A673 (cell line): ENCODE results near the gene SRSF8. TPM values are rescaled to one million over a fixed set of nuclear protein-coding genes. Genes with fewer than 3 reads are reported as not detected.

Source experiments
- BruUV-seq: library from RNA; stranded (reverse); fragments of 400-500 nt; replicated peaks from 2 replicates; lab custom pipeline; 2021; lab: Mats Ljungman, UMichigan
- CTCF ChIA-PET: fragments of 300-600 bp; sonication (Branson Sonifier 250); formaldehyde crosslinking; loops from one replicate; lab custom pipeline; 2022; ENCODE audit warnings: antibody characterized with exemption; lab: Charles Lee
- POLR2A ChIA-PET: fragments of 300-600 bp; sonication (Branson Sonifier 250); formaldehyde crosslinking; loops from one replicate; lab custom pipeline; 2022; ENCODE audit warnings: antibody characterized with exemption; ENCODE audit not compliant: low non-redundant PET; lab: Charles Lee
- DNase-seq: peaks from one replicate; pipeline ENCODE4 v3.0.0-alpha.2; 2015; ENCODE audit warnings: low spot score
- H3K27ac ChIP-seq: fragments of 200-600 bp; sonication (generic); 2 replicates; pipeline ENCODE4 v1.5.1; 2016; ENCODE audit warnings: mixed run types, low read depth, mild to moderate bottlenecking, mixed read lengths, antibody characterized with exemption, low read length; ENCODE audit not compliant: poor library complexity, severe bottlenecking
- H3K27me3 ChIP-seq: fragments of 200-600 bp; sonication (generic); replicated peaks from 2 replicates; pipeline ENCODE4 v1.6.1; 2017; ENCODE audit warnings: mixed run types, low read depth, mild to moderate bottlenecking, mixed read lengths, antibody characterized with exemption, low read length; ENCODE audit not compliant: insufficient read depth, poor library complexity
- H3K36me3 ChIP-seq: fragments of 200-600 bp; sonication (generic); 2 replicates; pipeline ENCODE4 v1.6.1; 2016; ENCODE audit warnings: mixed run types, mild to moderate bottlenecking, mixed read lengths, antibody characterized with exemption, low read length; ENCODE audit not compliant: insufficient read depth, poor library complexity, severe bottlenecking
- H3K4me1 ChIP-seq: fragments of 200-600 bp; sonication (generic); 2 replicates; pipeline ENCODE4 v1.6.1; 2017; ENCODE audit warnings: mixed run types, mild to moderate bottlenecking, mixed read lengths, antibody characterized with exemption, low read length; ENCODE audit not compliant: insufficient read depth, poor library complexity, severe bottlenecking
- H3K4me3 ChIP-seq: fragments of 200-600 bp; sonication (generic); 2 replicates; pipeline ENCODE4 v1.5.1; 2016; ENCODE audit warnings: low read depth, mixed run types, mild to moderate bottlenecking, mixed read lengths, low read length; ENCODE audit not compliant: poor library complexity, severe bottlenecking
- H3K9me3 ChIP-seq: fragments of 200-600 bp; sonication (generic); 2 replicates; pipeline ENCODE4 v1.6.1; 2016; ENCODE audit warnings: mixed run types, low read depth, mild to moderate bottlenecking, mixed read lengths, antibody characterized with exemption, low read length; ENCODE audit not compliant: poor library complexity, severe bottlenecking
- CTCF ChIP-seq: fragments of 300-800, 200-600 bp; sonication (generic); conservative IDR thresholded peaks from 2 replicates; pipeline ENCODE4 v1.5.1; 2017; ENCODE audit warnings: low read depth, mild to moderate bottlenecking, antibody characterized with exemption, low read length, moderate library complexity, mixed read lengths
- EZH2 ChIP-seq: fragments of 200-600 bp; sonication (generic); IDR thresholded peaks from 2 replicates; pipeline ENCODE4 v1.6.1; 2017; ENCODE audit warnings: borderline replicate concordance, low read depth, mild to moderate bottlenecking, mixed read lengths, antibody characterized with exemption, low read length; ENCODE audit not compliant: poor library complexity, severe bottlenecking
- intact Hi-C: fragments of 100-400 bp; cut with micrococcal nuclease; formaldehyde crosslinking; loops from one replicate; pipeline ENCODE4 v1.10.0; 2022; ENCODE audit not compliant: unreplicated experiment
- total RNA-seq: library from RNA; stranded (reverse); gene quantifications from 2 replicates; pipeline ENCODE4 v1.2.3, GENCODE V29; 2021

SRSF8 gene
- total RNA-seq, 1 experiment from 2014 or later: 22.5 TPM

GRCh38 chr11:95103701-95104100 lies 37.0 kb downstream of the SRSF8 start:
- ChIA-PET POLR2A (no interaction called here), CTCF (no interaction called here)
- H3K4me1 ChIP-seq: peaks cover 18% of the 10 kb centered on the region
- no peaks in the 10 kb centered on the region for H3K27me3 ChIP-seq
- no peaks in the 10 kb centered on the region for H3K36me3 ChIP-seq
- no peak overlapping the region for H3K4me3 ChIP-seq
- no peaks in the 10 kb centered on the region for H3K9me3 ChIP-seq
- no peak overlapping the region for H3K27ac ChIP-seq
- TF ChIP-seq CTCF (no peak), EZH2 (no peak)
- BruUV-seq: no TSS peak
- intact Hi-C loops: no loop called here
- DNase-seq: no peak

DNA sequence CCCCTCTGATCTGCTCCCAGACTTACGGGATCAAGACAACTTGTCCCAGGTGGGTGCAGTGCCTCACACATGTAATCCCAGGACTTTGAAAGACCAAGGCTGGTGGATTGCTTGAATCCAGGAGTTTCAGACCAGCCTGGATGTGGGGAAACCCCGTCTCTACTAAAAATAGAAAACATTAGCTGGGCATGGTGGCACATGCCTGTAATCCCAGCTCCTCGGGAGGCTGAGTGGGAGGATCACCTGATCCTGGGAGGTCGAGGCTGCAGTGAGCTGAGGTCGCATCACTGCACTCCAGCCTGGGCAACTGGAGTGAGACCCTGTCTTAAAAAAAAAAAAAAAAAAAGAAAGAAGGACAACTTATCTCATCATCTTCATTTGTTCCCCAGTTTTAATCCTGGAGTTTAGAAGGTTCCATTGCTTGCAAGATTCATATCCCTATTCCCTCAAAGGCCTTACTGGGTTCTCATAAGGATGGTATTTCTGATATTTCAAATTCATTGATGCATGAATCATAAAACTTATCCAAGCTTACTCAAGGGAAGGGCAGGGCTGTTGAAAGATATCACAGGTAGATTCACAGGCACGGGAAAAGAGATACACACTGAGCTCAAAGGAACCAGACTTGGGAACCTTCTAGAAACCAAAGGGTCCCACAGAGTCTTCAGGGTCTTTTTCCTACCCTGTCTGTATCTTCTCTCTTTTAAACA lies 37.6 kb downstream of the SRSF8 start:
- no peak for DNase-seq
- ChIA-PET CTCF (interaction anchor here (0.5 kb wide), 1 partner anchor 14 kb away, joined by 6 read pairs; the partner anchor contains the start of gene ENDOD1), POLR2A (no interaction called here)
- no TSS peak for BruUV-seq
- no peak overlapping the region for H3K4me3 ChIP-seq
- H3K9me3 ChIP-seq: no peaks in the 10 kb centered on the region
- TF ChIP-seq CTCF: no peak
- no peak for TF ChIP-seq EZH2
- H3K36me3 ChIP-seq: no peaks in the 10 kb centered on the region
- no peak overlapping the region for H3K27ac ChIP-seq
- intact Hi-C loops: no loop called here
- peaks cover 24% of the 10 kb centered on the region for H3K4me1 ChIP-seq
- H3K27me3 ChIP-seq: no peaks in the 10 kb centered on the region

GRCh38 chr11:95104856-95105255 lies 38.1 kb downstream of the SRSF8 start:
- BruUV-seq: no TSS peak
- ChIA-PET CTCF (interaction anchor here (0.5 kb wide), 1 partner anchor 15 kb away, joined by 6 read pairs; the partner anchor contains the start of gene ENDOD1), POLR2A (no interaction called here)
- peaks cover 28% of the 10 kb centered on the region for H3K4me1 ChIP-seq
- no peak overlapping the region for H3K27ac ChIP-seq
- no peak for DNase-seq
- H3K36me3 ChIP-seq: no peaks in the 10 kb centered on the region
- H3K4me3 ChIP-seq: no peak overlapping the region
- H3K9me3 ChIP-seq: no peaks in the 10 kb centered on the region
- intact Hi-C loops: no loop called here
- TF ChIP-seq EZH2 (no peak), CTCF (no peak)
- no peaks in the 10 kb centered on the region for H3K27me3 ChIP-seq
